Naive thymus-derived CD8-positive, alpha-beta T cell (primary cell): Measurements from ENCODE around the gene HOXA6. TPM values are rescaled to one million over a fixed set of nuclear protein-coding genes. Genes with fewer than 3 reads are reported as not detected.

Source experiments
- ATAC-seq, 2 donors: fragments of 150-1000 bp; cut with Tn5 transposase in 1 of 2; sonication (Bioruptor Pico), chemical (Tn5 transposase) in 1 of 2; 1 replicate in 1 of 2; 2 replicates in 1 of 2; pipeline ENCODE4 v1.10.0; 2021; ENCODE audit warnings: mild to moderate bottlenecking in 2 of 2, moderate library complexity in 2 of 2
- POLR2A ChIA-PET: fragments of 350-600 bp; sonication (Branson Sonifier 250); formaldehyde crosslinking; loops from one replicate; lab custom pipeline; 2021; ENCODE audit warnings: antibody characterized with exemption; lab: Charles Lee
- DNase-seq, 10 donors: peaks; one replicate each; pipeline versions ENCODE4 v3.0.0 to v3.0.0-alpha.2; 2020 to 2022
- H3K27ac Mint-ChIP-seq, 10 donors: one replicate each; pipeline ENCODE4 v1.8.0; 2020 to 2022; ENCODE audit warnings: mild to moderate bottlenecking in 10 of 10, mixed read lengths in 10 of 10, moderate library complexity in 4 of 10, inconsistent platforms in 1 of 10
- H3K27me3 Mint-ChIP-seq, 5 donors: one replicate each; pipeline ENCODE4 v1.8.0; 2021 to 2022; ENCODE audit warnings: mixed read lengths in 5 of 5
- H3K36me3 Mint-ChIP-seq, 3 donors: one replicate each; pipeline ENCODE4 v1.8.0; 2020 to 2022; ENCODE audit warnings: mixed read lengths in 3 of 3, mild to moderate bottlenecking in 2 of 3, inconsistent platforms in 1 of 3
- H3K4me1 Mint-ChIP-seq, 4 donors: one replicate each; pipeline ENCODE4 v1.8.0; 2021 to 2022; ENCODE audit warnings: mixed read lengths in 4 of 4
- H3K4me3 Mint-ChIP-seq, 10 donors: one replicate each; pipeline ENCODE4 v1.8.0; 2020 to 2022; ENCODE audit warnings: mild to moderate bottlenecking in 10 of 10, mixed read lengths in 10 of 10, moderate library complexity in 6 of 10, inconsistent platforms in 1 of 10
- H3K9me3 Mint-ChIP-seq, 9 donors: one replicate each; pipeline ENCODE4 v1.8.0; 2020 to 2022; ENCODE audit warnings: mixed read lengths in 9 of 9, mild to moderate bottlenecking in 3 of 9, inconsistent platforms in 1 of 9, moderate library complexity in 1 of 9
- polyA plus RNA-seq, 3 donors: library from polyadenylated mRNA; unstranded; fragments of 300-500 nt; fragmentation: Illumina TruSeq; gene quantifications; one replicate each; pipeline ENCODE4 v1.2.3, GENCODE V29; 2021
- total RNA-seq, 8 experiments: library from RNA in 2 of 8; stranded (reverse) in 2 of 8; gene quantifications; one replicate each; pipeline ENCODE4 v1.2.3 and lab custom pipeline; 2021 to 2026

Gene HOXA6
- total and polyA plus RNA-seq, 5 experiments from 2014 or later = not detected

DNA sequence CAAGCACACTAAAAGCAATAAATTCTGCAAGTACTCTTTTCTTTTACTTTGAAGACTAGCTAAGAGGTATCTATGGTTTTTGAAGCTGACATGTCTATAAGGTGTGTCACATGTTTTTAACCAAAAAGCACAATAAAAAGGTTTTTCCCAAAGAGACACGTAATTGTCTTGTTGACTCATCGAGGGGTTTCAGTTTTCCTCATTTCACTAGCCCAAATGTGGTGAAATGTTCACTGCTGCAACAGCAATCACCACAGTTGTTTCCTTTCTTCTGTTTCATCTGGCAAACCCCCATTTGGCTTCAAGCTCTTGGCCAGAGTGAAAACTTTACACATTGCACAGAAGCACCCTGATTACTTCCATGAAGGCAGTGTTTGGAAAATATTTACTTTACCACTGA lies 13.2 kb downstream of the HOXA6 start:
- ATAC-seq (no peak), DNase-seq (no peak)
- Mint-ChIP-seq H3K27me3 (peaks cover 25 to 73% (median 43%) of the 10 kb centered on the region in 5 donors), H3K36me3 (no peaks in the 10 kb centered on the region), H3K4me1 (peaks cover 2 to 18% (median 10%) of the 10 kb centered on the region in 4 donors), H3K4me3 (no peak overlapping the region), H3K9me3 (no peaks in the 10 kb centered on the region), H3K27ac (no peak overlapping the region)
- POLR2A ChIA-PET = no interaction called here

DNA sequence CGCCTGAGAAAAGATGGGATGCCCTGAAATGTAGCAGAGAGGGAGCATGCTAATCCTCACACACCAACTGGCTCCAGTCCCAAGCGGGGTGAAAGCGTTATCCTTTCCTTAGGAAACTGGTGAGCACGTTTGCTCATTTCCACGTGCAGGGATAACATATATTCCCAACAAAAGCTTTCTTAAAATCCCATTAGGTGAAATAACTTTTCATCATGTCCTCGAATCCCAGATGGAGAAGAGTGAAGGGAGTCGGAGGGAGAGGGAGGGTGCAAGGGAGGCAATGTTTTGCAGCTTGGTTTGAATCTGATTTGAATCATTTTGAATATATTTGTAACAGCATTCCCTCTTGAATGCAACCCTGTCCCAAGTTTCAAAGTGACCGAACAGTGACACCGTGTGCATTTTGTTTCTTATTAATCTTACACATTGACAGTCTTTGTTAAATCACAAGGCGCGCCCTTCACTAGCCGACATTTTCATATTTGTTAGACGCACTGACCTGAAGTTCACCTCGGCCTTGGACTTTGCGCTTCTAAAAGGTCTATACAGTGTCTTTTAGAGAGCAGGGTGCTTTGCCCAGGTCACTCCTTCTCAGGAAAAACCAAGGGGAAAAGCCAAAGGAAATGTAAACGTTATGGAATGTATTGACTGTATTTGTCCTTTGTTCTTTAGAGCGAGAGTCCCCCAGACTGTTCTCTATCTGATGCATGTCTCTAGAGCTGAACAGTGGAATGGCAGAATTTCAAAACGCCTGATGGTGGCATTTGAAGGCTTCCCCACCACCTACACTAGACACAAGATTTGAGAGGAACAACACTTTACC lies 14.0 kb downstream of the HOXA6 start:
- Mint-ChIP-seq H3K27ac (no peak overlapping the region), H3K4me1 (peaks cover 2 to 18% (median 10%) of the 10 kb centered on the region in 4 donors), H3K9me3 (no peaks in the 10 kb centered on the region), H3K36me3 (no peaks in the 10 kb centered on the region), H3K4me3 (no peak overlapping the region), H3K27me3 (peaks cover 25 to 75% (median 46%) of the 10 kb centered on the region in 5 donors)
- POLR2A ChIA-PET = no interaction called here
- ATAC-seq (no peak), DNase-seq (no peak)

DNA sequence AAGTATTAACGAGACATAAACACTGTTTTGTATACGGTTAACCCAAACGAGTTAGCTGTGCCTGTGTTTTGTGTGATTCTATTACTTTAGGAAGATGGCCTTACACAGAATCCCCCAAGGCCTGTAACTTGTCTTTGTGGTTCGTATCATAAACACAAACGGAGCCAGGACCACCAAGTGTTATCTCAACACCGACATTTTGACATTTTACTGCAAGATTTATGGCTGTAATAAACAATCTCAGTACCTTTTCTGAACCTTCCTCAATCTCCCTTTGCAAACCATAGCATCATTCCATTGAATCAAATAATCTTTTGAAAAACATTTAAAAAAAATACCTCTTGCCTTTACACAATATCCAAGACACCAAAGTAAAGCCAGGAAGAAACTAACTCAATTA lies 14.6 kb downstream of the HOXA6 start:
- POLR2A ChIA-PET = no interaction called here
- no peak overlapping the region for H3K4me3 Mint-ChIP-seq
- DNase-seq = no peak
- no peak overlapping the region for H3K27ac Mint-ChIP-seq
- ATAC-seq = no peak
- no peaks in the 10 kb centered on the region for H3K9me3 Mint-ChIP-seq
- no peaks in the 10 kb centered on the region for H3K36me3 Mint-ChIP-seq
- peaks cover 2 to 18% (median 10%) of the 10 kb centered on the region in 4 donors for H3K4me1 Mint-ChIP-seq
- peaks cover 23 to 75% (median 40%) of the 10 kb centered on the region in 5 donors for H3K27me3 Mint-ChIP-seq

DNA sequence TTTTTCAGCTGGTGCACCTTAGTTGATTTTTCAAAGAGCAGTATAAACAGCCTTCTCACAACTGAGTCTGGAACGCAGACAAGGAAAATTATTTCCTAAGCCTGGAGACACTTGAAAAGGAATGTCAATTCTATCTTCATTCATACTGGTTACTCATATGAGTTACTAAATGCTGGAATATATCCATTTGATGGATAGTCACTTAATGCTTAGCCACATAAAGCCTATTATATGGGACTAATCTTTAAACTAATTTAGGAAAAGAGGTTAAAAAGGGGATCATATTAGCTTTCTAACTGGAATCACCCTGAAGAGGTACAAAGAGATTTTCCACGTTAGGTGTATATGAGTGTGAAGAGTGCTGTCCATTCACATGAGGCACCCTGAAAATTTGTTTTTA lies 15.4 kb downstream of the HOXA6 start:
- POLR2A ChIA-PET = interaction anchor here (0.6 kb wide), 1 partner anchor 18 kb away, joined by 3 read pairs; no protein-coding TSS in a partner anchor
- ATAC-seq (no peak), DNase-seq (no peak)
- H3K27me3 Mint-ChIP-seq = peaks cover 21 to 75% (median 39%) of the 10 kb centered on the region in 5 donors
- H3K36me3 Mint-ChIP-seq = no peaks in the 10 kb centered on the region
- H3K27ac Mint-ChIP-seq = peak overlapping the region in 1 of 10 donors; percentile 20
- H3K4me1 Mint-ChIP-seq = peaks cover 2 to 18% (median 10%) of the 10 kb centered on the region in 4 donors
- peak overlapping the region in 1 of 10 donors; percentile 31 for H3K4me3 Mint-ChIP-seq
- no peaks in the 10 kb centered on the region for H3K9me3 Mint-ChIP-seq

DNA sequence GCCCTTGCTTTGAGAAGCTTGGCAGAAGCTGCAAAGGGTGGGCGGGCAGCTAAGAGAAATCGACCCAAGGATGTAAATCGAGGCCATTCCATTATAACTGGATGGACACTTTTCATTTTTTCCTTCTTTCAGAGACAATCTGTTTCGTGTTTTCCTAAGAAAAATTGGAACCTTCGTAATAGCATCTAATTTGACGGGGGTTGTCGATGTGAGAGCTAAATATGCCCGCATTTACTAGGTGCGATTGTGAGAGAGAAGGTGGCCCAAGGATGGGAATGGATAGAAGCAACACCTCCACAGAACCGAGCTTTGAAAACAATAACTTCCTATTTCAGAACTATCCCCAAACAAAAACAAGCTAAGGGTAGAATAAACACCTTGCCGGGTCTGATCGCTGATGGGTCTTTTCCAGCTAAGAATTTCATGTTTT lies 16.2 kb downstream of the HOXA6 start:
- ATAC-seq (peak in 1 of 2 donors; percentile 12), DNase-seq (no peak)
- Mint-ChIP-seq H3K27me3 (peaks cover 22 to 68% (median 36%) of the 10 kb centered on the region in 5 donors), H3K27ac (peak overlapping the region in 7 of 10 donors; percentile 3 to 86 (median 75)), H3K36me3 (no peaks in the 10 kb centered on the region), H3K4me1 (peaks cover 2 to 18% (median 10%) of the 10 kb centered on the region in 4 donors), H3K4me3 (peak overlapping the region; percentile 42 to 87 (median 68)), H3K9me3 (no peaks in the 10 kb centered on the region)
- POLR2A ChIA-PET = no interaction called here

DNA sequence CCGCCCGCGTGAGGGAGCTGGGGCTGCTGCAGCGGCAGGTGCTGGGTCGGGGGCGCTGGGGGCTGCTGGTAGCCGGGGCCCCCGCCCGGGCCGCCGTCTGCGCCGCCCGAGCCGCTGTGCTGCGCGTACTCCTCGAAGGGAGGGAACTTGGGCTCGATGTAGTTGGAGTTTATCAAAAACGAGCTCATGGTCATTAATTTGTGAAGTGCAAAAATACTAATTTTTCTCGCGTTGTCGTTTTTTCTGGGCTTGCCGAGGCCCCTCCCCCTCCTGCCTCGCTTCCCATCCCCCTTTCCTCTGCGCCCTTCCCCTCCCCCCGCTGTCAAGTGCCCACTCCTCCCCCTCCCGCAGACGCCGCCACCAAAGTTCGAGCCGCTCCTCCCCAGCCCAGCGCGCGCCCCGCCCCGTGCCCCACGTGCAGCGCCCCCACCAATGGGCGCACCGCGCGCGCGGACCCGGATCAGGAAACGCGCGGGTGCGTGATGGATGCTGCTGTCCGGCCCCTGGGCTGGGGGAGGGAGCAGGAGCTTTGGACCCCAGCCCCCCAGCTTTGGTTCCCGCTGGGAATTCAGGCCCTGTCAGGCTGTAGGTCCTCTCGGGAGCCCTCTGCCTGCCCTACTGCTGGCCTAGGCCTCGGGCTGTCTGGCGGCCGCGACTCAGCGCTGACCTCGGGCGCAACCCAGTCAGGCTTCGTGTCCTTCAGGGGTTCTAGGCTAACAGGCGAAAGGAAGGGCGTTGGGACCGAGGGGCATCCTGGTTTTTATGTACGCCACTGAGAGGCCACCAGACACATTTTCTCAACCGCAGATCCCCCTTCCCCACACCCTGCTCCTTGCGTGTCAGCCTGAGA lies 16.8 kb downstream of the HOXA6 start, which contains the start of gene HOXA4:
TSS of gene HOXA4 (minus strand) at position 218 of the 850 bp plus-strand sequence. CDS start at position 194, 24 bp downstream.
- peak; percentile 68 to 87 (median 78) for DNase-seq
- peak; percentile 93 to 95 for ATAC-seq
- POLR2A ChIA-PET = interaction anchor here (0.8 kb wide), 1 partner anchor 35 kb away, joined by 3 read pairs; the partner anchor contains the start of gene HOXA1
- Mint-ChIP-seq H3K27me3 (peaks cover 18 to 67% (median 34%) of the 10 kb centered on the region in 5 donors), H3K9me3 (no peaks in the 10 kb centered on the region), H3K27ac (peak within 1 kb of the TSS in 7 of 10 donors; percentile 10 to 86 (median 75)), H3K4me1 (peaks cover 0 to 17% (median 9%) of the 10 kb centered on the region in 4 donors), H3K36me3 (no peaks in the 10 kb centered on the region), H3K4me3 (peak within 1 kb of the TSS; percentile 42 to 87 (median 69))

DNA sequence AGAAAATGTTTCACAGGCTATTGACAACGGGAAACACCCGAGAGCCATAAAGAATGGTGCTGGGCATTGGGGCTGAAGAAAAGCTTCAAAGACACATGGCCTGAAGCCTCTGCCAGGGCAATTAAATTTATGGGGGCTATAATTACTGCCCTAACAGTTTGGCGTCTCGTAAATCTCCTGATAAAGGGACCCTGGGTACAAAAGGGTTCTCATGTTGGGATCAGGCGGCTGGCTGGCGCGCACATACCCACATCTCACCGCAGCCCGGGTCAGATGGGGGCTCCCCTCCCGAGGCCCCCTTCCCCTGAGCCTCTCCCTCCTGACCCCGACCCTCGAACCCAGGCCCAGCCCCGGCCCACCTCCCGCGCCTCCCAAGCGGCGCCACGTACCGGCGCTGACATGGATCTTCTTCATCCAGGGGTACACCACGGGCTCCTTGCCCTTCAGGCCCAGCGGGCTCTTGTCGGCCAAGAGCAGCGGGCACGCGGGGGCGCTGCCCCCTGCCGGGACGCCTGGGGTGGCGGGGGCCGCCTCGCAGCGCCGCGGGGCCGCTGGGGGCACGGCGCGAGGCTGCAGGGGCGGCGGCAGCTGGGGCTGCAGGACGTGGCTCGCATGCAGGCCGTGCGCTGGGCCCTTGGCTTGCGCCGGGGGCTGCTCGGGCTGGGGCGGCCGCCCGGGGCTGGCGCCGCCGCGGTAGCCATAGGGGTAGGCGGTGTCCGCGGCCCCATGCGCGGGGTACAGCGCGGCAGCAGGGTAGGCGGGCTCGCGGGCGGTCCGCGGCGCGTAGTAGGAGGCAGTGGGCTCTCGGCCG lies 17.6 kb downstream of the HOXA6 start:
- DNase-seq = peak in 2 of 10 donors; percentile 32
- no peaks in the 10 kb centered on the region for H3K36me3 Mint-ChIP-seq
- peak overlapping the region in 1 of 10 donors; percentile 8 for H3K27ac Mint-ChIP-seq
- no peaks in the 10 kb centered on the region for H3K9me3 Mint-ChIP-seq
- H3K4me3 Mint-ChIP-seq = peak overlapping the region in 9 of 10 donors; percentile 22 to 68 (median 52)
- H3K4me1 Mint-ChIP-seq = peaks cover 0 to 10% (median 3%) of the 10 kb centered on the region in 4 donors
- peak; percentile 31 to 57 for ATAC-seq
- peaks cover 14 to 69% (median 38%) of the 10 kb centered on the region in 5 donors for H3K27me3 Mint-ChIP-seq
- POLR2A ChIA-PET = interaction anchor here (0.8 kb wide), 1 partner anchor 34 kb away, joined by 3 read pairs; the partner anchor contains the start of gene HOXA1

DNA sequence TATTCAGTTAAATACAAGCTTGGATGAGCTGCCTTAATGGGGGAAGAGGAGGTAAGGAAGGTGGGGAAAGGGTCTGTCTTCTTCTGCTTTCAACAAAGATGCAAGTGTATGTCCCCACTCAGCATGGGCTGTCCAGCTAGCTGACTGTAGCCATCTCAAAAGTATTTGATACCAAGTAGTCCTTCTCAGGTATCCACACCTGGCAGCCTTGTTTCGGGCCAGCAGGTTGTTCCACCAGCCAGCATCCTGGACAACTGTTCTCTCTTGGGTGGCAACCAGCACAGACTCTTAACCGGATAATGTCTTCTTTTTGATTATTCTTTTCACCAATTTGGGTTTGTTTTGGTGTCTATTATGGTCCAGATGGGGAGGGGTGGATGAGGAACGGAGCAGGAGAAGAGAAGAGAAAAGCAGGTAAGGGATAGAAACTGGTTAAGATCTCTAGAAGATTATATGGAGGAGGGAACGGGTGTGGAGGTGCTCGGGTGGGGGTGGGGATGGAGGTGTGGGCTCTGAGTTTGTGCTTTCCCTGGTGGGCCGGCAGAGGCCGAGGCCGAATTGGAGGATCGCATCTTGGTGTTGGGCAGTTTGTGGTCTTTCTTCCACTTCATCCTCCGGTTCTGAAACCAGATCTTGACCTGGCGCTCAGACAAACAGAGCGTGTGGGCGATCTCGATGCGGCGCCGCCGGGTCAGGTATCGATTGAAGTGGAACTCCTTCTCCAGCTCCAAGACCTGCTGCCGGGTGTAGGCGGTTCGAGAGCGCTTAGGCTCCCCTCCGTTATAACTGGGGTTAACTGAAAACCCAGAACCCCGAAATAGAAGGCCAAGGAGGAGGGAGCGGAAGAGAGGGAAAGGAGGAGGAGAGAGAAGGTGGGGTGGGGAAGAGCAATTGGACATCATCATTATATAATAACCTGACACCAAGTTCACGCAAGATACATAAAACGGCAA lies 18.5 kb downstream of the HOXA6 start:
- DNase-seq (no peak), ATAC-seq (no peak)
- Mint-ChIP-seq H3K27me3 (peaks cover 12 to 69% (median 35%) of the 10 kb centered on the region in 5 donors), H3K27ac (peak overlapping the region in 2 of 10 donors; percentile 8 to 74), H3K9me3 (no peaks in the 10 kb centered on the region), H3K4me1 (peaks cover 0 to 5% (median 2%) of the 10 kb centered on the region in 4 donors), H3K36me3 (no peaks in the 10 kb centered on the region), H3K4me3 (peak overlapping the region; percentile 22 to 68 (median 52))
- POLR2A ChIA-PET = interaction anchor here (0.8 kb wide), 1 partner anchor 32 kb away, joined by 3 read pairs; no protein-coding TSS in a partner anchor

DNA sequence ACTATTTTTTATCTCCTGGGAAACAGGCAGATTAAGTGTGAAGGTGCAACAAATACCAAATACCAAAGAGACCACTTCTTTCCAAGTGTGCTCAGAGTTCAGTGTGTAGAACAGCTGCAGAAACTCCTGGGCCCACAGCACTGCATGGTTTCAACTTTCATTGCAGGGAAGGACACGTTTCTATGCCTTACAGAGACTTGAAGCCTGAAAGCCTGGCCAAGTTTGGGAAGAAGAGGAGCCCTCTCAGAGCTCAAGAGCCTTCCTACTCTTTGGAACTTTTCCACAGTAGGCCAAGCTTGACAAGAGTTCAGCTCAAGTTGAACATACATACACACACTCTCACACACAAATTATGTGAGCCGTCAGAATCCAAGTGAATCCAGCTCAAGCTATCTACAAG lies 19.5 kb downstream of the HOXA6 start:
- Mint-ChIP-seq H3K9me3 (no peaks in the 10 kb centered on the region), H3K4me1 (peaks cover 0 to 5% (median 2%) of the 10 kb centered on the region in 4 donors), H3K36me3 (no peaks in the 10 kb centered on the region), H3K27me3 (peaks cover 10 to 66% (median 28%) of the 10 kb centered on the region in 5 donors), H3K27ac (no peak overlapping the region), H3K4me3 (no peak overlapping the region)
- POLR2A ChIA-PET = no interaction called here
- DNase-seq (no peak), ATAC-seq (no peak)

DNA sequence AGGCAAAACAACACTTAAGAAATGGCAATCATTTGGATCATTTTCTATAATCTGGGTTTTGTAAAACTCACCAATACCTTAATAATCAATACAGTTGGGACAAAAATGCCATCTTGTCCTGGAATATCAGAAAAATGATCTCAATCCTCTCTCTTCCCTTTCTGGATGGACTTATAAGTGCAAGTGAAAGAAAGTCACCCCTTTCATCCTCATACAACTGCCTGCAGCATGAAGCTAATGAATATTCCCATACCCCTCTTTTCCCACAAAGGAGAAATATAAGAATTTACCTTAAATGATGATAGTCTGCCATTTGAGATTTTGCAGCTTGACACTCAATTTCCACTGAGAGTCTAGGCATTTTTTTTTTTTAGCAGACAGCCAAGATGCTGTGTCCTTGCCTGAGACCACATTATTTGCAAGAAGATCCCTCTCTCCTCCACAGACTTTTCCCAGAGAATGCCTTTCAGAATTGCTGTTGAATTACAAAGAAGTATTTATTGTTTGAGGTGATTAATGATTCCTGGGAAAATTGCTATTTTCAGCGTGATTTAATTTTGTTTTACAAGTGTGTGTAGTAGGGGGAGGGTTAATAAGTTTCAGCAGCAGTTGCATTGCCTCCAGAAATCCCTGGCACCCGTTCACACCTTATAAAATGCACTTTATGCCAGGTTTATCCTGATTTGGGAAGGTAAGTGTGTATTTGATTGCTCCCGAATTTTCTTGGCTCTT lies 20.8 kb downstream of the HOXA6 start:
- Mint-ChIP-seq H3K27ac (no peak overlapping the region), H3K27me3 (peaks cover 8 to 55% (median 27%) of the 10 kb centered on the region in 5 donors), H3K4me1 (peaks cover 0 to 5% (median 2%) of the 10 kb centered on the region in 4 donors), H3K36me3 (no peaks in the 10 kb centered on the region), H3K4me3 (no peak overlapping the region), H3K9me3 (no peaks in the 10 kb centered on the region)
- POLR2A ChIA-PET = no interaction called here
- DNase-seq (no peak), ATAC-seq (no peak)
